Peyer's patch (tissue), 4 donors: ENCODE results near the gene LCN6. TPM values are rescaled to one million over a fixed set of nuclear protein-coding genes. Genes with fewer than 3 reads are reported as not detected.

Source experiments
- DNase-seq, 3 donors: peaks; one replicate each; pipeline ENCODE4 v3.0.0-alpha.2; 2017 to 2019
- H3K27ac ChIP-seq, 4 donors: fragments of 200-600 bp; sonication (generic); one replicate each; pipeline ENCODE4 v1.5.1; 2016 to 2019
- H3K27me3 ChIP-seq, 2 donors: fragments of 200-600 bp; sonication (generic); one replicate each; pipeline ENCODE4 v1.5.1; 2019
- H3K36me3 ChIP-seq, 3 donors: fragments of 200-600 bp; sonication (generic); one replicate each; pipeline ENCODE4 v1.5.1; 2016 to 2019
- H3K4me1 ChIP-seq, 4 donors: fragments of 200-600 bp; sonication (generic); one replicate each; pipeline ENCODE4 v1.5.1; 2016 to 2019
- H3K4me3 ChIP-seq, 4 donors: fragments of 200-600 bp; sonication (generic); 1 replicate in 3 of 4; 2 replicates in 1 of 4; pipeline ENCODE4 v1.5.1; 2016 to 2019; ENCODE audit warnings: mild to moderate bottlenecking in 1 of 4
- H3K9me3 ChIP-seq, 4 donors: fragments of 200-600 bp; sonication (generic); one replicate each; pipeline ENCODE4 v1.5.1; 2016 to 2019; ENCODE audit warnings: mild to moderate bottlenecking in 1 of 4
- POLR2A ChIP-seq, 2 donors: fragments of 450-650 bp; IDR thresholded peaks; one replicate each; pipeline ENCODE4 v1.5.1; 2017; ENCODE audit warnings: antibody characterized with exemption in 2 of 2, mild to moderate bottlenecking in 2 of 2, moderate library complexity in 2 of 2
- total RNA-seq, 4 donors: library from RNA; depleted of rRNA; stranded (reverse); fragments of >200 nt; gene quantifications; one replicate each; pipeline ENCODE4 v1.1.0, GENCODE V29; 2016
- TF ChIP-seq, protein P1 (sequence below), 6 experiments: fragments of 450-650 bp in 4 of 6; fragments of 200-600 bp in 2 of 6; sonication (generic) in 1 of 6; IDR thresholded peaks; one replicate each; pipeline ENCODE4 v1.5.1; 2017 to 2019; ENCODE audit warnings: antibody characterized with exemption in 6 of 6, mild to moderate bottlenecking in 3 of 6, moderate library complexity in 1 of 6

LCN6 gene
- total RNA-seq, 4 donors from 2014 or later: 4.7 to 17.3 (median 5.6) TPM

GRCh38 chr9:136753371-136754058 lies 5.2 kb upstream of the LCN6 start:
- no peak for DNase-seq
- no peak overlapping the region for H3K4me3 ChIP-seq
- TF ChIP-seq, protein P1, sequence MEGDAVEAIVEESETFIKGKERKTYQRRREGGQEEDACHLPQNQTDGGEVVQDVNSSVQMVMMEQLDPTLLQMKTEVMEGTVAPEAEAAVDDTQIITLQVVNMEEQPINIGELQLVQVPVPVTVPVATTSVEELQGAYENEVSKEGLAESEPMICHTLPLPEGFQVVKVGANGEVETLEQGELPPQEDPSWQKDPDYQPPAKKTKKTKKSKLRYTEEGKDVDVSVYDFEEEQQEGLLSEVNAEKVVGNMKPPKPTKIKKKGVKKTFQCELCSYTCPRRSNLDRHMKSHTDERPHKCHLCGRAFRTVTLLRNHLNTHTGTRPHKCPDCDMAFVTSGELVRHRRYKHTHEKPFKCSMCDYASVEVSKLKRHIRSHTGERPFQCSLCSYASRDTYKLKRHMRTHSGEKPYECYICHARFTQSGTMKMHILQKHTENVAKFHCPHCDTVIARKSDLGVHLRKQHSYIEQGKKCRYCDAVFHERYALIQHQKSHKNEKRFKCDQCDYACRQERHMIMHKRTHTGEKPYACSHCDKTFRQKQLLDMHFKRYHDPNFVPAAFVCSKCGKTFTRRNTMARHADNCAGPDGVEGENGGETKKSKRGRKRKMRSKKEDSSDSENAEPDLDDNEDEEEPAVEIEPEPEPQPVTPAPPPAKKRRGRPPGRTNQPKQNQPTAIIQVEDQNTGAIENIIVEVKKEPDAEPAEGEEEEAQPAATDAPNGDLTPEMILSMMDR (IDR thresholded peaks at IDR 0.05): no peak
- no peak for TF ChIP-seq POLR2A (IDR thresholded peaks at IDR 0.05)
- H3K27ac ChIP-seq: peak overlapping the region in 1 of 4 donors; percentile 17
- peaks cover 0 to 17% (median 5%) of the 10 kb centered on the region in 4 donors for H3K9me3 ChIP-seq
- peaks cover 0 to 25% (median 3%) of the 10 kb centered on the region in 4 donors for H3K4me1 ChIP-seq
- no peaks in the 10 kb centered on the region for H3K36me3 ChIP-seq
- H3K27me3 ChIP-seq: no peaks in the 10 kb centered on the region

- H3K4me3 ChIP-seq: no peak overlapping the region
These were observed 3.5 kb upstream of the LCN6 start for GRCh38 chr9:136751814-136752213.

GRCh38 chr9:136751244-136751643 lies 2.9 kb upstream of the LCN6 start:
- peaks cover 0 to 17% (median 5%) of the 10 kb centered on the region in 4 donors for H3K9me3 ChIP-seq
- no peak overlapping the region for H3K4me3 ChIP-seq
- no peaks in the 10 kb centered on the region for H3K36me3 ChIP-seq
- peaks cover 0 to 19% (median 3%) of the 10 kb centered on the region in 4 donors for H3K4me1 ChIP-seq
- no peak for DNase-seq
- TF ChIP-seq, protein P1 (IDR thresholded peaks at IDR 0.05): no peak
- no peak for TF ChIP-seq POLR2A (IDR thresholded peaks at IDR 0.05)
- no peak overlapping the region for H3K27ac ChIP-seq
- no peaks in the 10 kb centered on the region for H3K27me3 ChIP-seq

More at GRCh38 chr9:136751814-136752213, 3.5 kb upstream of the LCN6 start:
- Histone ChIP-seq H3K27ac (no peak overlapping the region), H3K36me3 (no peaks in the 10 kb centered on the region), H3K9me3 (peaks cover 0 to 17% (median 5%) of the 10 kb centered on the region in 4 donors), H3K27me3 (no peaks in the 10 kb centered on the region), H3K4me1 (peaks cover 0 to 19% (median 3%) of the 10 kb centered on the region in 4 donors)
- DNase-seq: no peak
- TF ChIP-seq, protein P1 (IDR thresholded peaks at IDR 0.05): no peak
- no peak for TF ChIP-seq POLR2A (IDR thresholded peaks at IDR 0.05)

DNA sequence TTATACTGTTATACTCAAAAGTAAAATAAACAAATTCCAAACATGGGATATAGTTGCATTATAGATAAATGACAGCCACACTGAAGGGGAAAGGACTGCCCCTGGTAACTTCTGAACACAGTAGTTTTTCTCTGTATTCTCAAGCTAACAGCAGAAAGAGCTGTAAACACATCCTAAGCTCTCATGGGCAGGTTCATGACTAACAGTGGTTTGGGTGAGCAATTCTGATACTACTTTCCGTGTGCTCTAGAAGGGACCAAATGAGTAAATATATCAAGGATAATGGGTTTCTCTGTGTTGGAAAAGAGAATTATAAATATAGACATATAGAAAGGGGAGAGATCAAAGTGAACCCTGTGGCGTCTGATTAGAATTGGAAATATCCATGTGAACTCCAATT lies 2.2 kb upstream of the LCN6 start:
- TF ChIP-seq, protein P1 (IDR thresholded peaks at IDR 0.05): no peak
- no peak for TF ChIP-seq POLR2A (IDR thresholded peaks at IDR 0.05)
- DNase-seq: no peak
- Histone ChIP-seq H3K27ac (no peak overlapping the region), H3K4me1 (peaks cover 0 to 19% (median 3%) of the 10 kb centered on the region in 4 donors), H3K27me3 (no peaks in the 10 kb centered on the region), H3K36me3 (no peaks in the 10 kb centered on the region), H3K4me3 (no peak overlapping the region), H3K9me3 (peaks cover 0 to 15% (median 5%) of the 10 kb centered on the region in 4 donors)

GRCh38 chr9:136748666-136749611 lies 614 bp upstream of the LCN6 start:
- Histone ChIP-seq H3K36me3 (no peaks in the 10 kb centered on the region), H3K27me3 (no peaks in the 10 kb centered on the region), H3K4me3 (no peak overlapping the region), H3K27ac (peak overlapping the region; percentile 5 to 80 (median 18)), H3K9me3 (peaks cover 0 to 14% (median 5%) of the 10 kb centered on the region in 4 donors), H3K4me1 (peaks cover 0 to 13% (median 3%) of the 10 kb centered on the region in 4 donors)
- peak in 1 of 3 donors; percentile 51 for DNase-seq
- TF ChIP-seq POLR2A (IDR thresholded peaks at IDR 0.05): no peak
- TF ChIP-seq, protein P1 (IDR thresholded peaks at IDR 0.05): no peak
